NT2/D1 (cell line): ENCODE results near the gene PRIMA1.

Experiments
- SUZ12 ChIP-seq: IDR thresholded peaks from 2 replicates; pipeline ENCODE4 v1.6.1; 2011; ENCODE audit not compliant: insufficient read length, insufficient read depth; ENCODE audit errors: extremely low read depth
- YY1 ChIP-seq: IDR thresholded peaks from 2 replicates; pipeline ENCODE4 v1.6.1; 2011; ENCODE audit not compliant: insufficient read length, insufficient read depth

GRCh38 chr14:93732524-93732923, 55.8 kb downstream of the PRIMA1 start:
- TF ChIP-seq SUZ12 (no peak), YY1 (no peak)
